ENCODE results near the gene GPR162.

Gene GPR162

GRCh38 chr12:6796576-6796975 is 25.0 kb upstream of the GPR162 start:
- no peak for DNase-seq (ENCODE audit: low read depth)
- H3K4me3 ChIP-seq (ENCODE audit: low read depth, low read length): no peak overlapping the region
- no peak for TF ChIP-seq CTCF (IDR thresholded peaks at IDR 0.05; ENCODE audit: low read depth, low read length, missing control alignments)
- in situ Hi-C loops (cut with HindIII; ENCODE audit: low sequenced_read_pairs): loop anchor here (5.0 to 10.0 kb wide), 2 partner anchors 69 to 162 kb away; partner anchors contain the start of gene LPAR5

GRCh38 chr12:6799147-6799546 is 22.5 kb upstream of the GPR162 start:
- DNase-seq (ENCODE audit: low read depth): no peak
- H3K4me3 ChIP-seq (ENCODE audit: low read depth, low read length): no peak overlapping the region
- in situ Hi-C loops (cut with HindIII; ENCODE audit: low sequenced_read_pairs): loop anchor here (5.0 to 10.0 kb wide), 2 partner anchors 72 to 164 kb away; partner anchors contain the start of gene LPAR5
- no peak for TF ChIP-seq CTCF (IDR thresholded peaks at IDR 0.05; ENCODE audit: low read depth, low read length, missing control alignments)

GRCh38 chr12:6807170-6807569 is 14.5 kb upstream of the GPR162 start:
- in situ Hi-C loops (cut with HindIII; ENCODE audit: low sequenced_read_pairs): no loop called here
- no peak for TF ChIP-seq CTCF (IDR thresholded peaks at IDR 0.05; ENCODE audit: low read depth, low read length, missing control alignments)

GRCh38 chr12:6809056-6809455 is 12.6 kb upstream of the GPR162 start:
- TF ChIP-seq CTCF (IDR thresholded peaks at IDR 0.05; ENCODE audit: low read depth, low read length, missing control alignments): no peak
- DNase-seq (ENCODE audit: low read depth): no peak
- in situ Hi-C loops (cut with HindIII; ENCODE audit: low sequenced_read_pairs): no loop called here
- H3K4me3 ChIP-seq (ENCODE audit: low read depth, low read length): no peak overlapping the region

More at GRCh38 chr12:6807170-6807569, 14.5 kb upstream of the GPR162 start:
- no peak overlapping the region for H3K4me3 ChIP-seq (ENCODE audit: low read depth, low read length)
- no peak for DNase-seq (ENCODE audit: low read depth)

- H3K4me3 ChIP-seq (ENCODE audit: low read depth, low read length): no peak overlapping the region
- no peak for TF ChIP-seq CTCF (IDR thresholded peaks at IDR 0.05; ENCODE audit: low read depth, low read length, missing control alignments)
- DNase-seq (ENCODE audit: low read depth): no peak
- in situ Hi-C loops (cut with HindIII; ENCODE audit: low sequenced_read_pairs): loop anchor here (5.0 kb wide), 1 partner anchor 43 kb away; the partner anchor contains the start of gene PTMS
These were observed 10.9 kb upstream of the GPR162 start for GRCh38 chr12:6810758-6811157.

- no peak for TF ChIP-seq CTCF (IDR thresholded peaks at IDR 0.05; ENCODE audit: low read depth, low read length, missing control alignments)
- in situ Hi-C loops (cut with HindIII; ENCODE audit: low sequenced_read_pairs): loop anchor here (5.0 kb wide), 1 partner anchor 46 kb away; the partner anchor contains the start of gene PTMS
- no peak overlapping the region for H3K4me3 ChIP-seq (ENCODE audit: low read depth, low read length)
- DNase-seq (ENCODE audit: low read depth): no peak
These were observed 8.3 kb upstream of the GPR162 start for GRCh38 chr12:6813363-6813762.
